ENCODE data around the gene TBL1X. TPM values are rescaled to one million over a fixed set of nuclear protein-coding genes. Genes with fewer than 3 reads are reported as not detected.

TBL1X gene
- total RNA-seq, 1 donor from 2014 or later, result 26.4 TPM

- Histone ChIP-seq H3K36me3 (ENCODE audit: insufficient read depth, low read length) (no peaks in the 10 kb centered on the region), H3K79me2 (ENCODE audit: insufficient read depth, low read length) (no peaks in the 10 kb centered on the region), H2AFZ (ENCODE audit: low read depth, low read length) (no peak overlapping the region), H4K20me1 (ENCODE audit: insufficient read depth, low read length) (no peaks in the 10 kb centered on the region), H3K9ac (ENCODE audit: low read length) (no peak overlapping the region), H3K4me2 (ENCODE audit: low read length) (no peak overlapping the region), H3K9me3 (ENCODE audit: insufficient read depth, low read depth, low read length) (no peaks in the 10 kb centered on the region), H3K4me1 (ENCODE audit: insufficient read depth, low read length) (peaks cover 3% of the 10 kb centered on the region), H3K27me3 (ENCODE audit: insufficient read depth, low read length) (no peaks in the 10 kb centered on the region), H3K4me3 (ENCODE audit: insufficient read depth, low read depth, low read length) (no peak overlapping the region), H3K27ac (ENCODE audit: low read depth, low read length) (no peak overlapping the region)
- H3K36me3 Mint-ChIP-seq (ENCODE audit: low read depth, unreplicated experiment), result no peaks in the 10 kb centered on the region
- DNase-seq (ENCODE audit: low read depth) (no peak), FAIRE-seq (no peak)
- H3K4me3 Mint-ChIP-seq (ENCODE audit: unreplicated experiment), result no peak overlapping the region
- no peak for TF ChIP-seq CTCF (IDR thresholded peaks at IDR 0.05; ENCODE audit: insufficient read depth, low read depth, low read length)
- peaks cover 6% of the 10 kb centered on the region for H3K27me3 Mint-ChIP-seq (ENCODE audit: low read depth, unreplicated experiment)
- H3K4me1 Mint-ChIP-seq (ENCODE audit: low read depth, unreplicated experiment), result no peaks in the 10 kb centered on the region
- H3K27ac Mint-ChIP-seq (ENCODE audit: unreplicated experiment), result no peak overlapping the region
- H3K9me3 Mint-ChIP-seq (ENCODE audit: unreplicated experiment), result no peaks in the 10 kb centered on the region
Measured at GRCh38 chrX:9418262-9418661, 46.6 kb upstream of the TBL1X start.

GRCh38 chrX:9420275-9421265 lies 44.3 kb upstream of the TBL1X start:
- Histone ChIP-seq H3K36me3 (ENCODE audit: insufficient read depth, low read length) (no peaks in the 10 kb centered on the region), H3K9ac (ENCODE audit: low read length) (no peak overlapping the region), H3K79me2 (ENCODE audit: insufficient read depth, low read length) (no peaks in the 10 kb centered on the region), H3K27ac (ENCODE audit: low read depth, low read length) (no peak overlapping the region), H3K9me3 (ENCODE audit: insufficient read depth, low read depth, low read length) (no peaks in the 10 kb centered on the region), H3K4me2 (ENCODE audit: low read length) (peak overlapping the region; percentile 59), H3K4me1 (ENCODE audit: insufficient read depth, low read length) (peaks cover 3% of the 10 kb centered on the region), H3K4me3 (ENCODE audit: insufficient read depth, low read depth, low read length) (no peak overlapping the region), H2AFZ (ENCODE audit: low read depth, low read length) (no peak overlapping the region), H3K27me3 (ENCODE audit: insufficient read depth, low read length) (no peaks in the 10 kb centered on the region), H4K20me1 (ENCODE audit: insufficient read depth, low read length) (no peaks in the 10 kb centered on the region)
- no peak for FAIRE-seq
- Mint-ChIP-seq H3K9me3 (ENCODE audit: unreplicated experiment) (no peaks in the 10 kb centered on the region), H3K27ac (ENCODE audit: unreplicated experiment) (no peak overlapping the region), H3K27me3 (ENCODE audit: low read depth, unreplicated experiment) (peaks cover 6% of the 10 kb centered on the region), H3K4me3 (ENCODE audit: unreplicated experiment) (no peak overlapping the region), H3K4me1 (ENCODE audit: low read depth, unreplicated experiment) (no peaks in the 10 kb centered on the region), H3K36me3 (ENCODE audit: low read depth, unreplicated experiment) (no peaks in the 10 kb centered on the region)
- no peak for DNase-seq (ENCODE audit: low read depth)
- TF ChIP-seq CTCF (IDR thresholded peaks at IDR 0.05; ENCODE audit: insufficient read depth, low read depth, low read length) (no peak), EZH2 (IDR thresholded peaks at IDR 0.05; ENCODE audit: insufficient read depth, low read length) (no peak)

GRCh38 chrX:9429767-9430166 lies 35.1 kb upstream of the TBL1X start:
- DNase-seq (ENCODE audit: low read depth) (no peak), FAIRE-seq (no peak)
- Histone ChIP-seq H3K27ac (ENCODE audit: low read depth, low read length) (no peak overlapping the region), H3K4me2 (ENCODE audit: low read length) (no peak overlapping the region), H2AFZ (ENCODE audit: low read depth, low read length) (no peak overlapping the region), H3K9me3 (ENCODE audit: insufficient read depth, low read depth, low read length) (no peaks in the 10 kb centered on the region), H3K79me2 (ENCODE audit: insufficient read depth, low read length) (no peaks in the 10 kb centered on the region), H3K4me1 (ENCODE audit: insufficient read depth, low read length) (no peaks in the 10 kb centered on the region), H3K36me3 (ENCODE audit: insufficient read depth, low read length) (no peaks in the 10 kb centered on the region), H3K27me3 (ENCODE audit: insufficient read depth, low read length) (no peaks in the 10 kb centered on the region), H4K20me1 (ENCODE audit: insufficient read depth, low read length) (no peaks in the 10 kb centered on the region), H3K9ac (ENCODE audit: low read length) (no peak overlapping the region), H3K4me3 (ENCODE audit: insufficient read depth, low read depth, low read length) (no peak overlapping the region)
- H3K4me1 Mint-ChIP-seq (ENCODE audit: low read depth, unreplicated experiment), result no peaks in the 10 kb centered on the region
- H3K27me3 Mint-ChIP-seq (ENCODE audit: low read depth, unreplicated experiment), result no peaks in the 10 kb centered on the region
- H3K36me3 Mint-ChIP-seq (ENCODE audit: low read depth, unreplicated experiment), result no peaks in the 10 kb centered on the region
- H3K9me3 Mint-ChIP-seq (ENCODE audit: unreplicated experiment), result no peaks in the 10 kb centered on the region
- TF ChIP-seq CTCF (IDR thresholded peaks at IDR 0.05; ENCODE audit: insufficient read depth, low read depth, low read length) (no peak), EZH2 (IDR thresholded peaks at IDR 0.05; ENCODE audit: insufficient read depth, low read length) (no peak)
- H3K4me3 Mint-ChIP-seq (ENCODE audit: unreplicated experiment), result no peak overlapping the region
- H3K27ac Mint-ChIP-seq (ENCODE audit: unreplicated experiment), result no peak overlapping the region

Data from astrocyte (in vitro differentiated cells and primary cell).